Jurkat, Clone E6-1 (cell line): ENCODE data around the gene NXPH1. TPM values are rescaled to one million over a fixed set of nuclear protein-coding genes. Genes with fewer than 3 reads are reported as not detected.

ENCODE experiments used
- DNase-seq: peaks from one replicate; pipeline ENCODE4 v3.0.0-alpha.2; 2011; ENCODE audit warnings: low read depth, low spot score
- H3K4me3 ChIP-seq: 2 replicates; pipeline ENCODE4 v1.5.1; 2011; ENCODE audit warnings: mild to moderate bottlenecking, low read length, control low read depth, moderate library complexity
- polyA plus RNA-seq: library from polyadenylated mRNA; unstranded; fragments of >200 nt; gene quantifications from one replicate; pipeline ENCODE4 v1.2.1, GENCODE V29; 2012; ENCODE audit warnings: missing spikeins; ENCODE audit not compliant: insufficient read length, insufficient read depth

NXPH1 gene
- polyA plus RNA-seq, result not detected

GRCh38 chr7:8433477-8434289 lies at the start of gene NXPH1:
NXPH1 (plus strand) TSS chr7:8433609.
- no peak for DNase-seq
- no peak within 1 kb of the TSS for H3K4me3 ChIP-seq

DNA sequence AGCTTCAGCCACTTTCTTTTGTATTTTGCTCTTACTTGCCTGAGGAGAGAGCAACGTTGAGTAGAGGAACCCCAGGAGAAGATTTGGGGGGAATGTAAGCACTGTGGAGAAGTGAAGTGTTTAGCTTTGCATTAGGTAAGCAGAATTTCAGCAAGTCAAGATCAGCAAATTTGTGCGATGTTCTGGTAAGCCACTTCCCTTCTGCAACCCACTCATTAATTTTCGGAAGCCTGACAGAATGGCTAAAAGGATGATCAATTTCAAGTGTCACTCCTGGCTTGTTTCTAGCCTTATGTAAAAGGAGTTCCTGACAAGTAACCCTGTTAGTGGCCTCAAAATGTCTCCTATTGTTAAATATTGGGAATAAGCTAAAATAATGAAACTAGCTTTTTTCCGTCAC lies 48.5 kb upstream of the NXPH1 start:
- DNase-seq, result no peak
- H3K4me3 ChIP-seq, result no peak overlapping the region

- no peak for DNase-seq
- no peak overlapping the region for H3K4me3 ChIP-seq
Measured at GRCh38 chr7:8386926-8387550, 46.4 kb upstream of the NXPH1 start.

DNA sequence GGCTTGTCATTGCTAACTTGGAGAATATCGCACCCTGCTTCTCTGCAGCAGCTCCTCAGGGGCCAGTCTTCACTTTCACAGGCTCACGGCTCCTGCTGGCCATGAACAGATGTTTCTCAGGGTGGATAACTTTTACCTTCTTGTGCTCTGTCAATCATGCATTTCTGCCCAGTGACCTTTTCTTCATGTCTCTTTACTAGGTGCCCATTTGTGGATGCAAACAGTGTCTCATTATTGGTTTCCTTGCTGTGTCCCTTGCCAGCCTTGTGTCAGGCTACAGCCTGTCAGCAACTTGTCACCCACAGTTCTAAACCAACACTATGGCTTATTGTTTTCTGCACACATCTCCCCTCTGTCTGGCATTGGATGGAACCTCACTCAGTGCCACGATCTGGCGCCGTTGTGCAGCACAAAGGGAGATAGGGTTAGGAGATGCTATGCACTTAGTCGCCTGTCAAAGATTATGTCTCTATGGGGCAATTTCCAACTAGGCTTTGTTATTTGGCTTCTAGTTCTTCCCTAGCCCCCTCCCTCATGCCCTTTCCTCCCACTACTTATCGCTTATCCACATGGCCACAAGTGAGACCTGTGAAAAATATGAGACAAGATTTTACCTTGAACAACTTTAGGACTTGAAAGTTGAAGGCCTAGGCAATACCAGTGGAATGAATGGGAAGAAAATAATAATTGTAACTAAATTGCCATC lies 45.7 kb upstream of the NXPH1 start:
- no peak overlapping the region for H3K4me3 ChIP-seq
- no peak for DNase-seq

- no peak overlapping the region for H3K4me3 ChIP-seq
- no peak for DNase-seq
Measured at GRCh38 chr7:8388257-8388625, 45.2 kb upstream of the NXPH1 start.

DNA sequence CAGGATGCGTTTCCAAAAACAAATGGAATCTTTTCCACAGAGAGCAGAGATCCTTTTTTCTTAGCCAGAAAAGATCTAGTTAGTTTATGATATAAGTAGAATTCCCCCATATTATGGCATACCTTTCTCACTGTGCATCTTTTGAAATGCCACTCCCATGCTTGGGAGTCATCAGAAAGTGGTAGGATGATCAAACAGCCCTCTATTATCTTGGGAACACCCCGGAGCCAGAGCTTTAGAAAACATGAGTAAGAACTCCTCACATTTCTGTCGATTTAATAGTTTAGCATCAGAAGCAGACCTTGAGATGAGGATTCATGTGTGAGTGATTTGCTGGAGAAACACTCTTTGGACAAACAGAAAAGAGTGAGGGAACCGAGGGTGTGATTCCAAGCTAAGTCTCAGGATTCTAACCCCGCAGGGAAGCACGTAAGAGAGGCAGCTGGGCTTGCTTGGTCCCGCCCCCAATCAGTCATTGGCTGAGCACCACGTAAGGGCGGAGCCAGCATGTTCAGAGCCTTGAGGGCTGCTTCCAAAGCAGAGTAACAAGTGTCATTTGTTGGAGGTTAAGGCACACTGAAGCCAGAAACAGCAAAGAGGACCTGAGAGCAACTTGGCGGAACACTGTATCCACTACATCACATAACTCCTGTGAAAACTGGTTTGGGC lies 43.7 kb upstream of the NXPH1 start:
- DNase-seq, result peak; percentile 6
- H3K4me3 ChIP-seq, result no peak overlapping the region

DNA sequence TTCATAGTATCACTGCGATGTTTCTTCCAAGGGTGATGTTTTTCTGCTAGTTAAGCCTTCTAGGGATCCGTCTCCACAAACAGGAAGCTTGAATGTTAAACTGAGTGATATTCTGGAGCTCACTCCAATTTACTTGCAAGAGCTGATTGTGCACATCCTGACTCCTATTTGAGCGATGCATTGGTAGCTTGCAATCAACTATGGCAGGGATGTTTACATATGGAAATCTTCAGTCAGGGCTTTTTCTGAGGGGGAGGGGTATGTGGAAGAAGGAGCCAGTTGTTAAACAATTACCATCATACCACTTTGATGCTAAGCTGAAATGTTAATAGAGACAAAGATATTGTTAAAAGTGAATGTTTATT lies 43.2 kb upstream of the NXPH1 start:
- DNase-seq, result no peak

DNA sequence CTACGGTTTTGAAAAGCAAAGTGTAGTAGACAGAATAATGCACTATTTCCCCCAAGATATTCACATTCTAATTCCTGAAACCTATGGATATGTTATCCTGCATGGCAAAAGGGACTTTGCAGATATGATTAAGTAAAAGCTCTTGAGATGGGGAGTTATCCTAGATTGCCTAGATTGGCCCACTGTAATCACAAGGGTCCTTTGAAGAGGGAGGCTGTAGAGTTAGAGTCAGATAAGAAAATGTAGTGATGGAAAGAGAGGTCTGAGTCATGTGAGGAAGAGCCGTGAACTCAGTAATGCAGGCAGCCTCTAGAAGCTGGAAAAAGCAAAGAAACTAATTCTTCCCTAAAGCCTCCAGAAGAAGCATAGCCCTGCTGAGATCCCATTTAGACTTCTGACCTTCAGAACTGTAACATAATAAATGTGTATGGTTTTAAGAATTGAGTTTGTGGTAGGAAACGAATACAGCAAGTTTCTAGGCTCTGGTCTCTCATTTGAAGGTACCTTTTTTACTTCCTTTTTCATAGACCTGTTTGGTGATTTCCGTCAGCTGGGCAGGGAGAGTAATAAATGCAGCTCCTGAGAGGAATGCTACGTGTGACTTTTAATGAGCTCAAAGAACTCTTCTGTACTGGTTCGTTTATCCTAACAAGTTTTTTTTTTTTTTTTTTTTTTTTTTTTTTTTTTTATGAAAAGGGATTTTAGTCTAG lies 41.9 kb upstream of the NXPH1 start:
- no peak for DNase-seq
- H3K4me3 ChIP-seq, result no peak overlapping the region

More for the DNA sequence above, 43.2 kb upstream of the NXPH1 start:
- H3K4me3 ChIP-seq, result no peak overlapping the region

GRCh38 chr7:8396294-8396693 lies 37.1 kb upstream of the NXPH1 start:
- no peak for DNase-seq
- no peak overlapping the region for H3K4me3 ChIP-seq

GRCh38 chr7:8408871-8409270 lies 24.5 kb upstream of the NXPH1 start:
- DNase-seq, result no peak
- H3K4me3 ChIP-seq, result no peak overlapping the region

- no peak for DNase-seq
- H3K4me3 ChIP-seq, result no peak overlapping the region
Measured at GRCh38 chr7:8411103-8411502, 22.3 kb upstream of the NXPH1 start.

DNA sequence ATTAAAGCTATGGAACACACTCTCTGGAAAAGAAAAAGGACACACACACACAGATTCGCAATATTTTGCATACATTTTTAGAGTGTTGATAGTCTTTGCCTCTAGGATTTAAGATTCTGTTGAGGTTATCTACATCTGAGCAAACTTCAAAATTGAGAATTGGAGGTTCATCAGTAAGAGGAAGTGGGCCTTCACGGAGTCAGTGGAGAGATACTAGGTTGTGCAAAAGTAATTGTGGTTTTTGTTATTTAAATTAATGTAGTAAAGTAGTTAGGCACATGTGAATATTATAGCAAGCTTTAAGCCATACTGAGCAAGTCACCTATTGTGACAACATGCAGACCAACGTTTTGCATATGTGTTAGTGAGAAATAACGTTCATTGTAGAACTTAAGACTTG lies 19.8 kb upstream of the NXPH1 start:
- DNase-seq, result no peak
- no peak overlapping the region for H3K4me3 ChIP-seq

- H3K4me3 ChIP-seq, result no peak overlapping the region
- peak; percentile 56 for DNase-seq
Measured at GRCh38 chr7:8418629-8419245, 14.7 kb upstream of the NXPH1 start.

GRCh38 chr7:8422177-8422576 lies 11.2 kb upstream of the NXPH1 start:
- DNase-seq, result no peak

GRCh38 chr7:8423057-8423456 lies 10.4 kb upstream of the NXPH1 start:
- no peak overlapping the region for H3K4me3 ChIP-seq
- DNase-seq, result no peak

More at GRCh38 chr7:8422177-8422576, 11.2 kb upstream of the NXPH1 start:
- no peak overlapping the region for H3K4me3 ChIP-seq

DNA sequence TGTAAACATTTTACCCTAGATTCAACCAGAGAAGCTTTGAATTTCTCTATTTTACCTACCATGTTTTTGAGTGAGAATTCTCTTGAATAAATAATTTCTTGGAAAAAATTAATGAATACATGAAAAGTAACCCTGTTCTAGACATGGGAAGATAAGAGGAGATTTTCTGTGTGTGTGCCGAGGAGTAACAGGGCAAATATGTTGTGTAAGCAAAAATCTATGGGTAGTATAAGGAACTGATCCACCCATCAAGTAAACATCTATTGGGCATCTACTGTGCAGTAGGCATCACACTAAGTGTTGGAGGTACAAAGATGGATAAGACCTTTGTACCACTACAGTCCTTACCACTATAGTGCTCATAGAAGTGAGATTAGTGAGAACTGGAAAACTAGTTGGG lies 8.2 kb upstream of the NXPH1 start:
- no peak overlapping the region for H3K4me3 ChIP-seq
- no peak for DNase-seq

DNA sequence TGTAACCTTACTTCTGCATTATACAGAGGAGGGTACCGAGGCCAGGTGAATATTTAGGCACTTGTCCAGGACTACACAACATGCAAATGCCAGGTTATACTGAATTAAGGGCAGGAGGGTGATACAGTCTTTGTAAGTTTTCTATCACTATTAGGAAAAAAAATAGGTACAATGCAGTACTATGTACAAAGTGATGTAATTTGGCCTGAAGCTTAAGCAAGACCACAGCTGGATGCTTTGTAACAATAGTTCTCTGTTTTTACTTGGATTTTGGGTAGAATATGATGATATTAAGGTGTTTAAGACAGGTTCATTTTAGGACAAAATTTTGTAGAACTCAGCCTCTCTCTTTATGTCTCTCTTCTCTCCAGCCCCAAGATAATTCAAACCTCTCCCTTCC lies 2.8 kb upstream of the NXPH1 start:
- no peak for DNase-seq
- H3K4me3 ChIP-seq, result no peak overlapping the region

GRCh38 chr7:8434290-8435002 lies 1.0 kb downstream of the NXPH1 start:
- no peak for DNase-seq
- H3K4me3 ChIP-seq, result no peak overlapping the region
